ENCODE data around the gene FZD2. TPM values are rescaled to one million over a fixed set of nuclear protein-coding genes. Genes with fewer than 3 reads are reported as not detected.

FZD2 gene
- total and polyA plus RNA-seq, 2 of the 8 experiments (the other 6 are each of a cell fraction or from before 2014, with no cell fraction given) = 17.6 to 86.7 TPM

- no peak for TF ChIP-seq TAF1 (IDR thresholded peaks at IDR 0.05; ENCODE audit: low read depth, low read length)
- no peak for TF ChIP-seq ATF2 (IDR thresholded peaks at IDR 0.05; ENCODE audit: low read length)
- no peak for TF ChIP-seq USF2 (IDR thresholded peaks at IDR 0.05; ENCODE audit: low read length)
- no peak for TF ChIP-seq ATF3 (IDR thresholded peaks at IDR 0.05; ENCODE audit: insufficient read depth, low read depth, low read length)
- TF ChIP-seq RFX5 (IDR thresholded peaks at IDR 0.05; ENCODE audit: borderline replicate concordance, low read depth, low read length) = no peak
- TF ChIP-seq EP300 (IDR thresholded peaks at IDR 0.05; ENCODE audit: borderline replicate concordance in 1 of 2, low read depth in 2 of 2, low read length in 2 of 2) = peak in 1 of 2 experiments; percentile 67; a peak in 1 of 3 replicates
- H4K5ac ChIP-seq (ENCODE audit: insufficient read length, low read depth, low read length) = no peak overlapping the region
- H3K79me1 ChIP-seq (ENCODE audit: low read depth, low read length) = no peaks in the 10 kb centered on the region
- peak overlapping the region; percentile 72 for H2AFZ ChIP-seq (ENCODE audit: low read length)
- H3K36me3 ChIP-seq (ENCODE audit: control insufficient read depth in 2 of 4, insufficient read depth in 4 of 4, low read length in 3 of 4) = no peaks in the 10 kb centered on the region
- no peak overlapping the region for H3K4me3 ChIP-seq (ENCODE audit: extremely low read depth in 1 of 4, insufficient read depth in 2 of 4, low read depth in 3 of 4, low read length in 4 of 4)
- ChIA-PET CTCF (ENCODE audit: partially characterized antibody) (interaction anchor here (0.5 to 1.3 kb wide), 7 partner anchors 8 to 206 kb away, joined by 3 to 4 read pairs (median 3); no protein-coding TSS in a partner anchor), POLR2A (ENCODE audit: partially characterized antibody) (interaction anchor here (1.1 to 1.4 kb wide), 3 partner anchors 9 to 42 kb away, joined by 3 to 8 read pairs (median 3); partner anchors contain the start of gene FZD2)
- no peak overlapping the region for H3K27ac ChIP-seq (ENCODE audit: low read depth, low read length)
- H3K14ac ChIP-seq (ENCODE audit: insufficient read length) = no peak overlapping the region
- no peak overlapping the region for H3K23ac ChIP-seq (ENCODE audit: insufficient read length)
- no peak overlapping the region for H2AK5ac ChIP-seq (ENCODE audit: low read depth, low read length)
- H4K91ac ChIP-seq (replicated peaks; ENCODE audit: insufficient read length, low read length) = peak overlapping the region; percentile 47
- no peaks in the 10 kb centered on the region for H3K9me3 ChIP-seq (ENCODE audit: insufficient read depth in 2 of 2, low read depth in 1 of 2, low read length in 1 of 2)
- H3K79me2 ChIP-seq (ENCODE audit: control insufficient read depth in 1 of 2, insufficient read depth in 2 of 2, low read length in 2 of 2) = no peaks in the 10 kb centered on the region
- DNase-seq (ENCODE audit: low read depth in 1 of 2, low spot score in 2 of 2) (no peak), FAIRE-seq (no peak)
- no peak overlapping the region for H3K56ac ChIP-seq (replicated peaks; ENCODE audit: insufficient read length, low read depth, low read length)
- no peak overlapping the region for H3K9ac ChIP-seq (replicated peaks in 1 of 4; ENCODE audit: extremely low read depth in 1 of 4, low read depth in 3 of 4, low read length in 3 of 4)
- no peak overlapping the region for H3K4ac ChIP-seq (replicated peaks; ENCODE audit: insufficient read length, low read depth, low read length)
- H3K23me2 ChIP-seq (ENCODE audit: low read depth, low read length) = no peaks in the 10 kb centered on the region; the same call in 1 of the 2 replicates
- H2BK120ac ChIP-seq (replicated peaks; ENCODE audit: low read depth, low read length) = no peak overlapping the region
- peak overlapping the region; percentile 84; the same call in 1 of the 2 replicates for H2BK12ac ChIP-seq (ENCODE audit: low read depth, low read length)
- no peak overlapping the region for H2BK5ac ChIP-seq (ENCODE audit: low read depth, low read length)
- no peaks in the 10 kb centered on the region for H3K27me3 ChIP-seq (replicated peaks in 1 of 4; ENCODE audit: control insufficient read depth in 3 of 4, extremely low read depth in 1 of 4, insufficient read depth in 3 of 4, low read length in 3 of 4)
- H4K8ac ChIP-seq (ENCODE audit: extremely low read depth, insufficient read depth, low read length) = no peak overlapping the region
- no peaks in the 10 kb centered on the region for H4K20me1 ChIP-seq (replicated peaks in 1 of 2; ENCODE audit: control insufficient read depth in 1 of 2, insufficient read depth in 2 of 2, low read length in 2 of 2)
- peak overlapping the region; percentile 86; the same call in 1 of the 2 replicates for H2BK20ac ChIP-seq (ENCODE audit: low read length)
- WGBS, 2 experiments (ENCODE audit: extremely low coverage in 1 of 2, insufficient coverage in 1 of 2, insufficient read length in 1 of 2, insufficient replicate concordance in 2 of 2, low coverage in 1 of 2, low lambda C conversion rate in 2 of 2, missing lambda C conversion rate in 1 of 2) = 59% methylated on average over 9 of the region's 9 CpGs; no CpG with 5 or more reads in 1 of the 2 experiments
- H3K18ac ChIP-seq (ENCODE audit: extremely low read depth, low read length) = peak overlapping the region; percentile 48; the same call in 1 of the 2 replicates
- H3K4me1 ChIP-seq (replicated peaks in 1 of 4; ENCODE audit: control insufficient read depth in 3 of 4, insufficient read depth in 4 of 4, low read length in 3 of 4) = peaks cover 5 to 11% (median 9%) of the 10 kb centered on the region in 4 experiments
- no peak overlapping the region for H2BK15ac ChIP-seq (ENCODE audit: low read length)
- H3K4me2 ChIP-seq (ENCODE audit: insufficient read depth in 1 of 2, low read depth in 2 of 2, low read length in 2 of 2) = peak overlapping the region; percentile 3 to 24; a peak in 1 of 4 replicates
Measured at GRCh38 chr17:44599298-44600175, 42.3 kb downstream of the FZD2 start.

Measured in H1 (cell line).